ENCODE results near the gene SNX27. TPM values are rescaled to one million over a fixed set of nuclear protein-coding genes. Genes with fewer than 3 reads are reported as not detected.

SNX27 gene
- polyA plus RNA-seq, 1 donor (not counting 4 experiments of a cell fraction or from before 2014, with no cell fraction given): 15.7 TPM

DNA sequence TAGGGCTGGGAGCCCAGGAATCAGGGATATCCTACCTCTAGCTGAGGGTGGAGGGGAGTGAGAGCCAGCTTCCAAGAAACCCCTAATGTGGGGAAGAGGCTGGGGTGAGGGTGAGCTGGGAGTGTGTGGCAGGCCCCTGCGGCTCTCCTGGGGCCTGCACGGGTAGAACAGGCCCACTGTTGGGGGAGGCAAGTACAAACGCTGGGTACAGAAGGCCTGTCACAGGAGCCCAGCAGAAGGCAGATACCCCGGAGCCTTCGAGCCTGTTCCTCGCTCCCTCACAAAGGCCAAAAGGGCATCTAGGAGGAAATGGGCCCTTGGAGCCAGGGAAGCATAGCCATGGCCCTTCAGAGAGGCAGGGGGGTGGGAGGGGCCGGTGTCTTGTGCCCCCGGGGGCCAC, 91.1 kb downstream of the SNX27 start:
- Histone ChIP-seq H4K20me1 (ENCODE audit: control insufficient read depth, extremely low read depth, insufficient read depth, low read length) (no peaks in the 10 kb centered on the region), H3K36me3 (ENCODE audit: control insufficient read depth in 2 of 2, extremely low read depth in 1 of 2, insufficient read depth in 2 of 2, low read length in 2 of 2) (peaks cover 0 to 11% of the 10 kb centered on the region in 2 experiments), H3K79me2 (ENCODE audit: control insufficient read depth, insufficient read depth, low read length) (no peaks in the 10 kb centered on the region), H3K9me3 (ENCODE audit: control insufficient read depth, low read depth, low read length) (no peaks in the 10 kb centered on the region), H3K27me3 (ENCODE audit: control insufficient read depth, extremely low read depth, insufficient read depth, low read length) (no peaks in the 10 kb centered on the region), H2AFZ (ENCODE audit: control insufficient read depth, low read length) (no peak overlapping the region), H3K4me1 (ENCODE audit: control insufficient read depth, extremely low read depth, insufficient read depth, low read length) (no peaks in the 10 kb centered on the region), H3K9ac (ENCODE audit: control insufficient read depth, extremely low read depth, insufficient read depth, low read length) (no peak overlapping the region), H3K27ac (ENCODE audit: control insufficient read depth, insufficient read depth, low read length) (no peak overlapping the region), H3K4me2 (ENCODE audit: control insufficient read depth, extremely low read depth, insufficient read depth, low read depth, low read length) (no peak overlapping the region), H3K9me1 (ENCODE audit: control insufficient read depth, extremely low read depth, insufficient read depth, low read length) (no peaks in the 10 kb centered on the region), H3K4me3 (ENCODE audit: control insufficient read depth in 2 of 3, extremely low read depth in 1 of 3, insufficient read depth in 2 of 3, low read depth in 1 of 3, low read length in 3 of 3) (no peak overlapping the region)
- FAIRE-seq (no peak), DNase-seq (ENCODE audit: low read depth, low spot score) (no peak)
- dilution Hi-C loops (cut with MboI; ENCODE audit: extremely low pct_ligation_motif_present, low sequenced_read_pairs): no loop called here
- TF ChIP-seq EZH2 (IDR thresholded peaks at IDR 0.05; ENCODE audit: low read length): no peak
- TF ChIP-seq, protein P1, sequence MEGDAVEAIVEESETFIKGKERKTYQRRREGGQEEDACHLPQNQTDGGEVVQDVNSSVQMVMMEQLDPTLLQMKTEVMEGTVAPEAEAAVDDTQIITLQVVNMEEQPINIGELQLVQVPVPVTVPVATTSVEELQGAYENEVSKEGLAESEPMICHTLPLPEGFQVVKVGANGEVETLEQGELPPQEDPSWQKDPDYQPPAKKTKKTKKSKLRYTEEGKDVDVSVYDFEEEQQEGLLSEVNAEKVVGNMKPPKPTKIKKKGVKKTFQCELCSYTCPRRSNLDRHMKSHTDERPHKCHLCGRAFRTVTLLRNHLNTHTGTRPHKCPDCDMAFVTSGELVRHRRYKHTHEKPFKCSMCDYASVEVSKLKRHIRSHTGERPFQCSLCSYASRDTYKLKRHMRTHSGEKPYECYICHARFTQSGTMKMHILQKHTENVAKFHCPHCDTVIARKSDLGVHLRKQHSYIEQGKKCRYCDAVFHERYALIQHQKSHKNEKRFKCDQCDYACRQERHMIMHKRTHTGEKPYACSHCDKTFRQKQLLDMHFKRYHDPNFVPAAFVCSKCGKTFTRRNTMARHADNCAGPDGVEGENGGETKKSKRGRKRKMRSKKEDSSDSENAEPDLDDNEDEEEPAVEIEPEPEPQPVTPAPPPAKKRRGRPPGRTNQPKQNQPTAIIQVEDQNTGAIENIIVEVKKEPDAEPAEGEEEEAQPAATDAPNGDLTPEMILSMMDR (optimal IDR thresholded peaks at IDR 0.05 in 1 of 3, IDR thresholded peaks at IDR 0.05 in 1 of 3, conservative IDR thresholded peaks at IDR 0.05 in 1 of 3; ENCODE audit: extremely low read depth in 1 of 3, insufficient read depth in 2 of 3, low read length in 3 of 3): no peak

DNA sequence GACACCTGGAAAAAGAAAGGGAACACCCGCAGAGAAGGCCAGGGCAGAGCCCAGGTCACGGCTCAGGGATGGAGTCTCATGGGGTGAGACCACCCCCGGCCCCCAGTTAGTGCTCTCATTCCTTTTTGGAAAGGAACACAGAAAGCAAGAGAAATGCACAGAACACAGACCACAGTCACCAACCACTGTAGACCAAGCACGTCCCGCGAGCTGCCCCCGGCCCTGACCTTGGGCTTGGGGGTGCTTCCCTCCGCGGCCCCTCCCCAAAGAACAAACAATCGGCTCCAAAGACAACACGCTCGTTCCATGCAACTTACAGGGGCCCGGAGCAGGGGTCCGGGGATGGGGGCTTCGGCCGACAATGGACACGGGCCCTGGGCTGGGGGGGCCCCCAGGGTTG, 92.0 kb downstream of the SNX27 start:
- FAIRE-seq (no peak), DNase-seq (ENCODE audit: low read depth, low spot score) (no peak)
- Histone ChIP-seq H2AFZ (ENCODE audit: control insufficient read depth, low read length) (no peak overlapping the region), H4K20me1 (ENCODE audit: control insufficient read depth, extremely low read depth, insufficient read depth, low read length) (no peaks in the 10 kb centered on the region), H3K9ac (ENCODE audit: control insufficient read depth, extremely low read depth, insufficient read depth, low read length) (no peak overlapping the region), H3K9me3 (ENCODE audit: control insufficient read depth, low read depth, low read length) (no peaks in the 10 kb centered on the region), H3K79me2 (ENCODE audit: control insufficient read depth, insufficient read depth, low read length) (no peaks in the 10 kb centered on the region), H3K4me2 (ENCODE audit: control insufficient read depth, extremely low read depth, insufficient read depth, low read depth, low read length) (no peak overlapping the region), H3K9me1 (ENCODE audit: control insufficient read depth, extremely low read depth, insufficient read depth, low read length) (no peaks in the 10 kb centered on the region), H3K27ac (ENCODE audit: control insufficient read depth, insufficient read depth, low read length) (no peak overlapping the region), H3K27me3 (ENCODE audit: control insufficient read depth, extremely low read depth, insufficient read depth, low read length) (peaks cover 3% of the 10 kb centered on the region), H3K4me3 (ENCODE audit: control insufficient read depth in 2 of 3, extremely low read depth in 1 of 3, insufficient read depth in 2 of 3, low read depth in 1 of 3, low read length in 3 of 3) (no peak overlapping the region), H3K36me3 (ENCODE audit: control insufficient read depth in 2 of 2, extremely low read depth in 1 of 2, insufficient read depth in 2 of 2, low read length in 2 of 2) (peaks cover 0 to 8% of the 10 kb centered on the region in 2 experiments), H3K4me1 (ENCODE audit: control insufficient read depth, extremely low read depth, insufficient read depth, low read length) (no peaks in the 10 kb centered on the region)
- TF ChIP-seq EZH2 (IDR thresholded peaks at IDR 0.05; ENCODE audit: low read length): no peak
- TF ChIP-seq, protein P1 (optimal IDR thresholded peaks at IDR 0.05 in 1 of 3, IDR thresholded peaks at IDR 0.05 in 1 of 3, conservative IDR thresholded peaks at IDR 0.05 in 1 of 3; ENCODE audit: extremely low read depth in 1 of 3, insufficient read depth in 2 of 3, low read length in 3 of 3): no peak
- dilution Hi-C loops (cut with MboI; ENCODE audit: extremely low pct_ligation_motif_present, low sequenced_read_pairs): no loop called here

All from keratinocyte (primary cell).